ENCODE data around the gene PKN2.
A peak's percentile ranks its signal among the peaks of the same experiment; 100 is the strongest.

The PKN2 gene

GRCh38 chr1:88735909-88736308 lies 51.8 kb downstream of the PKN2 start:
- no peak overlapping the region for H3K27ac ChIP-seq
- no peak for TF ChIP-seq CTCF (conservative IDR thresholded peaks at IDR 0.05)

GRCh38 chr1:88736633-88737248 lies 52.7 kb downstream of the PKN2 start:
- peak; percentile 75 for TF ChIP-seq CTCF (conservative IDR thresholded peaks at IDR 0.05)
- H3K27ac ChIP-seq, result no peak overlapping the region

GRCh38 chr1:88737338-88737927 lies 53.4 kb downstream of the PKN2 start:
- H3K27ac ChIP-seq, result no peak overlapping the region
- no peak for TF ChIP-seq CTCF (conservative IDR thresholded peaks at IDR 0.05)

GRCh38 chr1:88740784-88741183 lies 56.7 kb downstream of the PKN2 start:
- TF ChIP-seq CTCF (conservative IDR thresholded peaks at IDR 0.05), result no peak

GRCh38 chr1:88741413-88741812 lies 57.3 kb downstream of the PKN2 start:
- no peak for TF ChIP-seq CTCF (conservative IDR thresholded peaks at IDR 0.05)
- H3K27ac ChIP-seq, result no peak overlapping the region

More at GRCh38 chr1:88740784-88741183, 56.7 kb downstream of the PKN2 start:
- H3K27ac ChIP-seq, result no peak overlapping the region

- no peak overlapping the region for H3K27ac ChIP-seq
- no peak for TF ChIP-seq CTCF (conservative IDR thresholded peaks at IDR 0.05)
These were observed 58.5 kb downstream of the PKN2 start for GRCh38 chr1:88742531-88742930.

- no peak for TF ChIP-seq CTCF (conservative IDR thresholded peaks at IDR 0.05)
- no peak overlapping the region for H3K27ac ChIP-seq
These were observed 60.1 kb downstream of the PKN2 start for GRCh38 chr1:88744142-88744541.
